BE2C (cell line): ENCODE data around the gene SLC5A10.
"Not testable (repeated sequence)": the region's sequence is repeated elsewhere in the genome, so short reads cannot be mapped to it uniquely, and the experiment has no call there.

Experiments used
- DNase-seq: peaks from one replicate; pipeline ENCODE4 v3.0.0-alpha.2; 2020
- H3K27me3 ChIP-seq: fragments of 250-450 bp; sonication (Bioruptor Pico); 2 replicates; pipeline ENCODE4 v1.5.1; 2020; ENCODE audit warnings: mild to moderate bottlenecking
- H3K36me3 ChIP-seq: fragments of 250-450 bp; sonication (Bioruptor Pico); 2 replicates; pipeline ENCODE4 v1.5.1; 2020; ENCODE audit warnings: mild to moderate bottlenecking
- H3K4me1 ChIP-seq: fragments of 250-450 bp; sonication (Bioruptor Pico); 2 replicates; pipeline ENCODE4 v1.5.1; 2020
- H3K4me3 ChIP-seq: 2 replicates; pipeline ENCODE4 v1.5.1; 2011; ENCODE audit warnings: low read depth, low read length
- H3K9me3 ChIP-seq: fragments of 250-450 bp; sonication (Bioruptor Pico); 2 replicates; pipeline ENCODE4 v1.5.1; 2020
- CTCF ChIP-seq: IDR thresholded peaks from 2 replicates; pipeline ENCODE4 v1.5.1; 2012; ENCODE audit warnings: mild to moderate bottlenecking, low read depth, low read length

Gene SLC5A10

GRCh38 chr17:18950346-18950745, 1.6 kb upstream of the SLC5A10 start:
- no peak for TF ChIP-seq CTCF
- no peaks in the 10 kb centered on the region for H3K36me3 ChIP-seq
- DNase-seq: no peak
- H3K4me1 ChIP-seq: no peaks in the 10 kb centered on the region
- no peak overlapping the region for H3K4me3 ChIP-seq
- no peaks in the 10 kb centered on the region for H3K9me3 ChIP-seq
- H3K27me3 ChIP-seq: no peaks in the 10 kb centered on the region

GRCh38 chr17:18950944-18951905, 740 bp upstream of the SLC5A10 start:
- Histone ChIP-seq H3K9me3 (no peaks in the 10 kb centered on the region), H3K27me3 (no peaks in the 10 kb centered on the region), H3K4me3 (no peak overlapping the region), H3K36me3 (no peaks in the 10 kb centered on the region), H3K4me1 (no peaks in the 10 kb centered on the region)
- DNase-seq: no peak
- no peak for TF ChIP-seq CTCF

- no peak for DNase-seq
- no peak for TF ChIP-seq CTCF
Observed at GRCh38 chr17:18953231-18953728, 1.3 kb downstream of the SLC5A10 start.

GRCh38 chr17:18954321-18954720, 2.4 kb downstream of the SLC5A10 start:
- Histone ChIP-seq H3K27me3 (no peaks in the 10 kb centered on the region), H3K4me3 (no peak overlapping the region), H3K4me1 (no peaks in the 10 kb centered on the region), H3K9me3 (no peaks in the 10 kb centered on the region), H3K36me3 (no peaks in the 10 kb centered on the region)
- no peak for TF ChIP-seq CTCF
- DNase-seq: no peak

More at GRCh38 chr17:18953231-18953728, 1.3 kb downstream of the SLC5A10 start:
- Histone ChIP-seq H3K36me3 (no peaks in the 10 kb centered on the region), H3K4me1 (no peaks in the 10 kb centered on the region), H3K9me3 (no peaks in the 10 kb centered on the region), H3K4me3 (no peak overlapping the region), H3K27me3 (no peaks in the 10 kb centered on the region)

GRCh38 chr17:18955009-18955408, 3.0 kb downstream of the SLC5A10 start:
- no peak for TF ChIP-seq CTCF
- no peak for DNase-seq
- no peaks in the 10 kb centered on the region for H3K4me1 ChIP-seq

GRCh38 chr17:18956021-18956420, 4.1 kb downstream of the SLC5A10 start:
- not testable (repeated sequence) for H3K36me3 ChIP-seq, H3K4me3 ChIP-seq, H3K27me3 ChIP-seq, H3K4me1 ChIP-seq, DNase-seq, H3K9me3 ChIP-seq

More at GRCh38 chr17:18955009-18955408, 3.0 kb downstream of the SLC5A10 start:
- H3K27me3 ChIP-seq: no peaks in the 10 kb centered on the region
- H3K9me3 ChIP-seq: no peaks in the 10 kb centered on the region
- no peak overlapping the region for H3K4me3 ChIP-seq
- no peaks in the 10 kb centered on the region for H3K36me3 ChIP-seq
